ENCODE measurements around the gene TBC1D9B. TPM values are rescaled to one million over a fixed set of nuclear protein-coding genes. Genes with fewer than 3 reads are reported as not detected.

Gene TBC1D9B
- total and polyA plus RNA-seq, 2 of the 13 experiments (the other 11 are each of a cell fraction or from before 2014, with no cell fraction given): 35.0 to 50.0 TPM

GRCh38 chr5:179819296-179820126 lies 88.2 kb downstream of the TBC1D9B start (continued):
- TF ChIP-seq, protein P1, sequence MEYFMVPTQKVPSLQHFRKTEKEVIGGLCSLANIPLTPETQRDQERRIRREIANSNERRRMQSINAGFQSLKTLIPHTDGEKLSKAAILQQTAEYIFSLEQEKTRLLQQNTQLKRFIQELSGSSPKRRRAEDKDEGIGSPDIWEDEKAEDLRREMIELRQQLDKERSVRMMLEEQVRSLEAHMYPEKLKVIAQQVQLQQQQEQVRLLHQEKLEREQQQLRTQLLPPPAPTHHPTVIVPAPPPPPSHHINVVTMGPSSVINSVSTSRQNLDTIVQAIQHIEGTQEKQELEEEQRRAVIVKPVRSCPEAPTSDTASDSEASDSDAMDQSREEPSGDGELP (IDR thresholded peaks at IDR 0.05; ENCODE audit: borderline replicate concordance, low read depth): peak; percentile 59; the same call in 1 of the 2 replicates
- TF ChIP-seq ZKSCAN8 (CRISPR knock-in tag; IDR thresholded peaks at IDR 0.05; ENCODE audit: borderline replicate concordance) (peak; percentile 7; the same call in 1 of the 2 replicates), ATM (IDR thresholded peaks at IDR 0.05; ENCODE audit: borderline replicate concordance) (no peak), MXD4 (CRISPR knock-in tag; IDR thresholded peaks at IDR 0.05) (peak; percentile 96), ZNF451 (CRISPR knock-in tag; IDR thresholded peaks at IDR 0.05) (peak; percentile 81), ZNF503 (CRISPR knock-in tag; IDR thresholded peaks at IDR 0.05) (no peak), ZNF792 (CRISPR knock-in tag; IDR thresholded peaks at IDR 0.05) (0 out of 2 replicates have a peak, but pooled peaks have one; percentile 50), TAF1 (CRISPR knock-in tag; IDR thresholded peaks at IDR 0.05) (peak; percentile 32), KLF11 (CRISPR knock-in tag; IDR thresholded peaks at IDR 0.05) (peak; percentile 73; the same call in 1 of the 2 replicates), ZNF83 (CRISPR knock-in tag; IDR thresholded peaks at IDR 0.05; ENCODE audit: borderline replicate concordance) (no peak), UBTF (CRISPR knock-in tag; IDR thresholded peaks at IDR 0.05) (peak; percentile 73; the same call in 1 of the 2 replicates), FOXA1 (IDR thresholded peaks at IDR 0.05) (no peak), FOXA1 (CRISPR knock-in tag; IDR thresholded peaks at IDR 0.05) (peak; percentile 25; the same call in 1 of the 2 replicates), ZNF343 (CRISPR knock-in tag; IDR thresholded peaks at IDR 0.05) (no peak; the same call in 1 of the 2 replicates), ZNF629 (CRISPR knock-in tag; conservative IDR thresholded peaks at IDR 0.05) (0 out of 2 replicates have a peak, but pooled peaks have one; percentile 30)
- TF ChIP-seq, protein P2, sequence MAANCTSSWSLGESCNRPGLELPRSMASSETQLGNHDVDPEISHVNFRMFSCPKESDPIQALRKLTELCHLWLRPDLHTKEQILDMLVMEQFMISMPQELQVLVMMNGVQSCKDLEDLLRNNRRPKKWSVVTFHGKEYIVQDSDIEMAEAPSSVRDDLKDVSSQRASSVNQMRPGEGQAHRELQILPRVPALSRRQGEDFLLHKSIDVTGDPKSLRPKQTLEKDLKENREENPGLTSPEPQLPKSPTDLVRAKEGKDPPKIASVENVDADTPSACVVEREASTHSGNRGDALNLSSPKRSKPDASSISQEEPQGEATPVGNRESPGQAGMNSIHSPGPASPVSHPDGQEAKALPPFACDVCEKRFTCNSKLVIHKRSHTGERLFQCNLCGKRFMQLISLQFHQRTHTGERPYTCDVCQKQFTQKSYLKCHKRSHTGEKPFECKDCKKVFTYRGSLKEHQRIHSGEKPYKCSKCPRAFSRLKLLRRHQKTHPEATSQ (CRISPR knock-in tag; IDR thresholded peaks at IDR 0.05; ENCODE audit: borderline replicate concordance): 0 out of 2 replicates have a peak, but pooled peaks have one; percentile 50
- TF ChIP-seq, protein P3, sequence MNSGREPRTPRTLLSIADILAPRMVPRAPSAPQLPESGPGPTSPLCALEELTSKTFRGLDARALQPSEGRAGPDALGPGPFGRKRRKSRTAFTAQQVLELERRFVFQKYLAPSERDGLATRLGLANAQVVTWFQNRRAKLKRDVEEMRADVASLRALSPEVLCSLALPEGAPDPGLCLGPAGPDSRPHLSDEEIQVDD (CRISPR knock-in tag; IDR thresholded peaks at IDR 0.05; ENCODE audit: borderline replicate concordance): peak; percentile 59; the same call in 1 of the 2 replicates

Data from HepG2 (cell line).